ENCODE measurements around the gene PRSS1.

- no peak for TF ChIP-seq CTCF (IDR thresholded peaks at IDR 0.05; ENCODE audit: low read depth, low read length, poor library complexity, severe bottlenecking)
- no peak for TF ChIP-seq EZH2phosphoT487 (IDR thresholded peaks at IDR 0.05; ENCODE audit: borderline replicate concordance, low read length)
Observed at GRCh38 chr7:142753366-142753765, 4.1 kb downstream of the PRSS1 start.

All from DOHH2 (cell line).